ENCODE data around the gene SAA2.

DNA sequence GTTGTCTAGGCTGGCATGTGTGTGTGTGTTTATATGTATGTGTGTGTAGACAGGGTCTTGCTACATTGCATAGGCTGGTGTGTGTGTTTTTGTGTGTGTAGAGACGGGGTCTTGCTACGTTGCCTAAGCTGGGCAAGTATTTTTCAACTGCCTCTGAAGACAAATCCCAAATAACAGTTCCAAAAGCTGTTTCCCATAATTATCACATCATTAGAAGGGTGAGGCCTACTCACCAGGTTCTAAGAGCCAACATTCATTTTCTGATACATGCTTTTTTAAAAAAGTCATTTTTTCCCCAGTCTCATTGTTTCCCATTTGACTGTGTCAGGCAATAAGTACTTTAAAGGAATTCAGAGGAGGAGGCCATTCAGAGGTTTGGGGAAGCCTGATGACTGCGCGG is 40.4 kb upstream of the SAA2 start:
- TF ChIP-seq, protein P1, sequence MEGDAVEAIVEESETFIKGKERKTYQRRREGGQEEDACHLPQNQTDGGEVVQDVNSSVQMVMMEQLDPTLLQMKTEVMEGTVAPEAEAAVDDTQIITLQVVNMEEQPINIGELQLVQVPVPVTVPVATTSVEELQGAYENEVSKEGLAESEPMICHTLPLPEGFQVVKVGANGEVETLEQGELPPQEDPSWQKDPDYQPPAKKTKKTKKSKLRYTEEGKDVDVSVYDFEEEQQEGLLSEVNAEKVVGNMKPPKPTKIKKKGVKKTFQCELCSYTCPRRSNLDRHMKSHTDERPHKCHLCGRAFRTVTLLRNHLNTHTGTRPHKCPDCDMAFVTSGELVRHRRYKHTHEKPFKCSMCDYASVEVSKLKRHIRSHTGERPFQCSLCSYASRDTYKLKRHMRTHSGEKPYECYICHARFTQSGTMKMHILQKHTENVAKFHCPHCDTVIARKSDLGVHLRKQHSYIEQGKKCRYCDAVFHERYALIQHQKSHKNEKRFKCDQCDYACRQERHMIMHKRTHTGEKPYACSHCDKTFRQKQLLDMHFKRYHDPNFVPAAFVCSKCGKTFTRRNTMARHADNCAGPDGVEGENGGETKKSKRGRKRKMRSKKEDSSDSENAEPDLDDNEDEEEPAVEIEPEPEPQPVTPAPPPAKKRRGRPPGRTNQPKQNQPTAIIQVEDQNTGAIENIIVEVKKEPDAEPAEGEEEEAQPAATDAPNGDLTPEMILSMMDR (IDR thresholded peaks at IDR 0.05): no peak
- TF ChIP-seq EP300 (IDR thresholded peaks at IDR 0.05): no peak

All from esophagus muscularis mucosa (tissue), 3 donors.